ENCODE results near the gene PSD2. TPM values are rescaled to one million over a fixed set of nuclear protein-coding genes. Genes with fewer than 3 reads are reported as not detected.

The PSD2 gene
- total RNA-seq, 3 donors from 2014 or later (not counting 1 experiment from before 2014, with no cell fraction given): 1.3 to 2.5 (median 1.3) TPM

DNA sequence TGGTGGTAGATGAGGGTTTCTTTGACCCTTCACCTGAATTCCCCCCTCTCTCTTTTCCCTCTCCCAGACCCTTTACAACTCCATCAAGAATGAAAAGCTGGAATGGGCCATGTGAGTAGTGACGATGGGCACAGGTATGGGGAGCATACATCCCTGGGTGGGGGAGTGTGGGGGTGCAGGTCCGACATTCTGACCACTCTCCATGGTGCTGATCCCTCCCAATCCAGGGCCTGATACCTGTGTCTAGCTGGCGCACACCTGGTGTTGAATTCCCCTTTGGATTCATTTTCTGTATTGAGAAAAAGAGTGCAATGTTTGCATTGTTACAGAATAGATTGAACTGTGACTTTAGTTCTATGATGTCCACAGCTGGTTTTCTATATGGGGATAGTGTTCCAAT lies 40.0 kb downstream of the PSD2 start:
- ATAC-seq (no peak), DNase-seq (no peak)
- no peak overlapping the region for H3K4me3 ChIP-seq (ENCODE audit: low read length)
- 43% methylated on average over 3 of the region's 3 CpGs for WGBS (ENCODE audit: insufficient coverage)
- TF ChIP-seq, protein P1, sequence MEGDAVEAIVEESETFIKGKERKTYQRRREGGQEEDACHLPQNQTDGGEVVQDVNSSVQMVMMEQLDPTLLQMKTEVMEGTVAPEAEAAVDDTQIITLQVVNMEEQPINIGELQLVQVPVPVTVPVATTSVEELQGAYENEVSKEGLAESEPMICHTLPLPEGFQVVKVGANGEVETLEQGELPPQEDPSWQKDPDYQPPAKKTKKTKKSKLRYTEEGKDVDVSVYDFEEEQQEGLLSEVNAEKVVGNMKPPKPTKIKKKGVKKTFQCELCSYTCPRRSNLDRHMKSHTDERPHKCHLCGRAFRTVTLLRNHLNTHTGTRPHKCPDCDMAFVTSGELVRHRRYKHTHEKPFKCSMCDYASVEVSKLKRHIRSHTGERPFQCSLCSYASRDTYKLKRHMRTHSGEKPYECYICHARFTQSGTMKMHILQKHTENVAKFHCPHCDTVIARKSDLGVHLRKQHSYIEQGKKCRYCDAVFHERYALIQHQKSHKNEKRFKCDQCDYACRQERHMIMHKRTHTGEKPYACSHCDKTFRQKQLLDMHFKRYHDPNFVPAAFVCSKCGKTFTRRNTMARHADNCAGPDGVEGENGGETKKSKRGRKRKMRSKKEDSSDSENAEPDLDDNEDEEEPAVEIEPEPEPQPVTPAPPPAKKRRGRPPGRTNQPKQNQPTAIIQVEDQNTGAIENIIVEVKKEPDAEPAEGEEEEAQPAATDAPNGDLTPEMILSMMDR (IDR thresholded peaks at IDR 0.05): no peak
- no peaks in the 10 kb centered on the region for H3K36me3 ChIP-seq (ENCODE audit: control insufficient read depth, insufficient read depth, low read length)
- Mint-ChIP-seq H3K4me3 (no peak overlapping the region), H3K27ac (no peak overlapping the region), H3K36me3 (no peaks in the 10 kb centered on the region), H3K27me3 (ENCODE audit: low read depth in 2 of 2) (peaks cover 12 to 33% of the 10 kb centered on the region in 2 donors), H3K9me3 (no peaks in the 10 kb centered on the region), H3K4me1 (no peaks in the 10 kb centered on the region)
- intact Hi-C loops (cut with micrococcal nuclease): no loop called here
- no peaks in the 10 kb centered on the region for H3K9me3 ChIP-seq (ENCODE audit: control insufficient read depth, insufficient read depth, low read length)
- H3K27ac ChIP-seq (ENCODE audit: low read length): no peak overlapping the region
- no peaks in the 10 kb centered on the region for H3K4me1 ChIP-seq (ENCODE audit: control insufficient read depth, insufficient read depth, low read length)
- H3K27me3 ChIP-seq (ENCODE audit: control insufficient read depth, insufficient read depth, low read length): no peaks in the 10 kb centered on the region

DNA sequence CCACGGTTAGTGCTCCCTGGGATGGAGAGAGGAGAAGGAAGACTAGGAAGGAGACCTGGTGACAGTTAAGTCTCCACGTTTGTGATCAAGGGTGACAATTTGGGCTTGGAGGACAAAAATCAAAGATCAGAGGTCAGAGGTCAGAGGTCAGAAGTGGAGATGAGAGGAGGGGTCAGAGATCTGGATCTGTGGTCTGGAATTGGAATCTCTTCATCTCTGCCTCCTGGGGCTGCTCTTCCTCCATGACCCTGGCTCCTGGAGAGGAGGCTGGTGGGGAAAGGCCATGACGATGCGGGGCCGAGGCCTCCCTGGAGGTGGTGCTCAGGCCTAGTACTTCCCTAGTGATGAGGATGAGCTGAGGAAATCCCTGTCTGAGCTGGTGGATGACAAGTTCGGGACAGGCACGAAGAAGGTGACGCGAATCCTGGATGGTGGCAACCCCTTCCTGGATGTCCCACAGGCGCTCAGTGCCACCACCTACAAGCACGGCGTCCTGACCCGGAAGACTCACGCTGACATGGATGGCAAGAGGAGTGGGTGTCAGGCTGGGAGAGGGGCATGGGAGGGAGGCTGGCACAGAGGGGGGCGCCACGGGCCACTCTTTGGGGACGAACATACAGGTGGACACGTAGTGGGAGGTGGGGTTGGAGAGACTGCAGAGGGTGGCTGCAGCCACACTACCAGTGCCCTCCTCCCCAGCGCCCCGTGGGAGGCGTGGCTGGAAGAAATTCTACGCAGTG lies 41.0 kb downstream of the PSD2 start:
- Histone ChIP-seq H3K4me1 (ENCODE audit: control insufficient read depth, insufficient read depth, low read length) (no peaks in the 10 kb centered on the region), H3K4me3 (ENCODE audit: low read length) (no peak overlapping the region), H3K27me3 (ENCODE audit: control insufficient read depth, insufficient read depth, low read length) (no peaks in the 10 kb centered on the region), H3K9me3 (ENCODE audit: control insufficient read depth, insufficient read depth, low read length) (no peaks in the 10 kb centered on the region), H3K36me3 (ENCODE audit: control insufficient read depth, insufficient read depth, low read length) (no peaks in the 10 kb centered on the region), H3K27ac (ENCODE audit: low read length) (no peak overlapping the region)
- Mint-ChIP-seq H3K4me3 (no peak overlapping the region), H3K27me3 (ENCODE audit: low read depth in 2 of 2) (peaks cover 8 to 23% of the 10 kb centered on the region in 2 donors), H3K27ac (no peak overlapping the region), H3K9me3 (no peaks in the 10 kb centered on the region), H3K36me3 (no peaks in the 10 kb centered on the region), H3K4me1 (no peaks in the 10 kb centered on the region)
- TF ChIP-seq, protein P1 (IDR thresholded peaks at IDR 0.05): no peak
- ATAC-seq (no peak), DNase-seq (no peak)
- intact Hi-C loops (cut with micrococcal nuclease): no loop called here
- WGBS (ENCODE audit: insufficient coverage): 91% methylated on average over 22 of the region's 22 CpGs

DNA sequence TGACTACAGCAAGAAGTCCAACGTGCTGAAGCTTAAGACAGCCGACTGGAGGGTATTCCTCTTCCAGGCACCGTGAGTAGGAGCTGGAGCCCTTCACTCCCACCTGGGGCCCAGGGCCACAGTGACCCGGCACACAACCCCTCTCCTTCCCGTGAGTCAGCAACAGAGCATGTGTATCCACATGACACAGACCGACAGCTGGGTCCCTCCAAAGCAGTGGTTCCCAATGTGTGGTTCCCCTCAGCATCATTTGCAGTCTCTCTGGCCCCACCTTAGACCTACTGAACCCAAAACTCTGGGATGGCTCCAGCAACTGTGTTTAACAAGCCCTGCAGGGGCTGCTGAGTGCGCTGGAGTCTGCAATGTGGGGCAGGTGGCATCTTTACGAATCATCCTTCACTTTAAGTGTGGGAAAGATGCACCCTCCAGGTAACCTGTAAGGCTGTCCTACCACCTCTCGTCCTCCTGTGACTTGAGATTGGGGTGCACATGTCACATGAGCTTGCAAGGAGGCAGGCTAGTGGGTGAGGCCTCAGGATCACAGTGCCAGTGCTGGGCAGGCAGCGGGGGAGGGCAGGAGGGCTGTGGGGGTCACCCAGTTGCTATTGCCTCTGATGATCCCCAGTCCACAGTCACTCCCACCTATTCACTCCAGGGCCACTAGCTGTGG lies 42.2 kb downstream of the PSD2 start:
- no peak for DNase-seq

More for the DNA sequence above, 42.2 kb downstream of the PSD2 start:
- Histone ChIP-seq H3K4me1 (ENCODE audit: control insufficient read depth, insufficient read depth, low read length) (no peaks in the 10 kb centered on the region), H3K36me3 (ENCODE audit: control insufficient read depth, insufficient read depth, low read length) (no peaks in the 10 kb centered on the region), H3K4me3 (ENCODE audit: low read length) (no peak overlapping the region), H3K27me3 (ENCODE audit: control insufficient read depth, insufficient read depth, low read length) (no peaks in the 10 kb centered on the region), H3K9me3 (ENCODE audit: control insufficient read depth, insufficient read depth, low read length) (no peaks in the 10 kb centered on the region), H3K27ac (ENCODE audit: low read length) (no peak overlapping the region)
- no peaks in the 10 kb centered on the region for H3K9me3 Mint-ChIP-seq
- TF ChIP-seq, protein P1 (IDR thresholded peaks at IDR 0.05): no peak
- no peak overlapping the region for H3K27ac Mint-ChIP-seq
- H3K27me3 Mint-ChIP-seq (ENCODE audit: low read depth in 2 of 2): peaks cover 8 to 11% of the 10 kb centered on the region in 2 donors
- WGBS (ENCODE audit: insufficient coverage): 92% methylated on average over 10 of the region's 10 CpGs
- no peak overlapping the region for H3K4me3 Mint-ChIP-seq
- H3K36me3 Mint-ChIP-seq: no peaks in the 10 kb centered on the region
- ATAC-seq: no peak
- intact Hi-C loops (cut with micrococcal nuclease): no loop called here
- no peaks in the 10 kb centered on the region for H3K4me1 Mint-ChIP-seq
